Measurements from ENCODE around the gene SNED1. TPM values are rescaled to one million over a fixed set of nuclear protein-coding genes. Genes with fewer than 3 reads are reported as not detected.

Gene SNED1
- total RNA-seq, 1 donor from 2014 or later, result 0.11 TPM

DNA sequence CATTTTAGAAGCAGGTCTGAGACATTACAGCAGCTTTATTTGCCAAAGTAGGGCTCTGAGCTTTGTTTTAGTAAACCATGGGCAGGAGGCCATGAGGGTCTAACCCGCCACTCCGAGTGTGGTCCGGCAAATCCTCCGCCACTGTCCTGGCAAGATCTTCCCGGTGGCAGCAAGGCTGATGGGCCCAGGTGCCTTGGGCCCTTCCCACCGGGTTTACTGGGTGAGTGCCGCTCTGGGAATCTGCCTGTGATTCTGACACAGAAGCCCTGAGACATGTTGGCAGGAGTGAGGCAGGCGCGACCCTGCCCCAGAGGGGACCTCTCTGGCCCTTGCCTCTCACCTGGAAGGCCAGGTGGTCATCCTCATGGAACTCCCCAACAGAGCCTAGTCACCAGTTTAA is 73.7 kb downstream of the SNED1 start:
- Mint-ChIP-seq H3K4me3 (no peak overlapping the region), H3K27me3 (ENCODE audit: insufficient read depth, low read depth) (peaks cover 6% of the 10 kb centered on the region), H3K36me3 (peaks cover 2% of the 10 kb centered on the region), H3K9me3 (no peaks in the 10 kb centered on the region), H3K27ac (peak overlapping the region; percentile 53), H3K4me1 (peaks cover 5% of the 10 kb centered on the region)
- H3K9ac ChIP-seq, result no peak overlapping the region
- no peaks in the 10 kb centered on the region for H3K36me3 ChIP-seq
- H3K4me2 ChIP-seq, result no peak overlapping the region
- H3K4me3 ChIP-seq, result no peak overlapping the region
- H3K27ac ChIP-seq, result no peak overlapping the region
- TF ChIP-seq, protein P1, sequence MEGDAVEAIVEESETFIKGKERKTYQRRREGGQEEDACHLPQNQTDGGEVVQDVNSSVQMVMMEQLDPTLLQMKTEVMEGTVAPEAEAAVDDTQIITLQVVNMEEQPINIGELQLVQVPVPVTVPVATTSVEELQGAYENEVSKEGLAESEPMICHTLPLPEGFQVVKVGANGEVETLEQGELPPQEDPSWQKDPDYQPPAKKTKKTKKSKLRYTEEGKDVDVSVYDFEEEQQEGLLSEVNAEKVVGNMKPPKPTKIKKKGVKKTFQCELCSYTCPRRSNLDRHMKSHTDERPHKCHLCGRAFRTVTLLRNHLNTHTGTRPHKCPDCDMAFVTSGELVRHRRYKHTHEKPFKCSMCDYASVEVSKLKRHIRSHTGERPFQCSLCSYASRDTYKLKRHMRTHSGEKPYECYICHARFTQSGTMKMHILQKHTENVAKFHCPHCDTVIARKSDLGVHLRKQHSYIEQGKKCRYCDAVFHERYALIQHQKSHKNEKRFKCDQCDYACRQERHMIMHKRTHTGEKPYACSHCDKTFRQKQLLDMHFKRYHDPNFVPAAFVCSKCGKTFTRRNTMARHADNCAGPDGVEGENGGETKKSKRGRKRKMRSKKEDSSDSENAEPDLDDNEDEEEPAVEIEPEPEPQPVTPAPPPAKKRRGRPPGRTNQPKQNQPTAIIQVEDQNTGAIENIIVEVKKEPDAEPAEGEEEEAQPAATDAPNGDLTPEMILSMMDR (IDR thresholded peaks at IDR 0.05), result no peak
- TF ChIP-seq EZH2 (IDR thresholded peaks at IDR 0.05) (no peak), EZH2phosphoT487 (IDR thresholded peaks at IDR 0.05) (no peak)
- no peaks in the 10 kb centered on the region for H3K4me1 ChIP-seq
- H2AFZ ChIP-seq (replicated peaks), result no peak overlapping the region
- H3K79me2 ChIP-seq (ENCODE audit: low read depth), result no peaks in the 10 kb centered on the region
- peaks cover 4% of the 10 kb centered on the region for H4K20me1 ChIP-seq (ENCODE audit: low read depth)
- no peaks in the 10 kb centered on the region for H3K27me3 ChIP-seq
- H3F3A ChIP-seq (ENCODE audit: low read depth), result no peaks in the 10 kb centered on the region
- no peaks in the 10 kb centered on the region for H3K9me3 ChIP-seq (ENCODE audit: low read depth)
- no peak for DNase-seq (ENCODE audit: low spot score)

DNA sequence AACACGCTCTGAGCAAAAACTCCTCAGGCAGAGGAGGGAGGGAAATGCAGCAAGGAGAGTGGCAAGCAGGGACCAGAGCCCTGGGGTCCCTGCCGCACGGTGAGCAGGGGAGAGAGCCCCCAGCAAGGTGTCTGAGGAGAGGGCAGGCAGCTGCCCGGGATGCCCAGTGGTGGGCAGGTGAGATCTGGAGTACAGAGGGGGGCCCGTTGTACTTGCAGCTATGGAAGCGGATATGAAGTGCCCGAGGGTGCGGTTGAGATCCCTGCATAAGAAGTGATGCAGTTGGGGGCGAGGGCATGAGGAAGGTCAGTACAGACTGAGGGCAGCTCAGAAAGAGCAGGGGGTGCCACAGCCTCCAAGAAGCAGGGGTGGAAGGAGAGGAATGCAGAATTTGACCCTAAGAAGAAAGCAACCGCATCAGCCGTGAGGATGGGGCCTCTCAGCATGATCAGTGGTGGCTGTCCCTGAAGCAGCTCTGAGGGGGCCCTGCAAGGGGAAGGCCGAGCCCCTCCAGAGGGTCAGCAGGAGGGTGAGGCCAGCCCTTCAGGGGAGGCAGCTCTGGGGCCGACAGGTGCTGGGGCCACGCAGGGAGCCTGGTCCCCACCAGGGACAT is 74.2 kb downstream of the SNED1 start:
- Histone ChIP-seq H3K36me3 (no peaks in the 10 kb centered on the region), H3K4me2 (no peak overlapping the region), H2AFZ (replicated peaks) (no peak overlapping the region), H4K20me1 (ENCODE audit: low read depth) (peaks cover under 1% of the 10 kb centered on the region), H3K4me3 (no peak overlapping the region), H3F3A (ENCODE audit: low read depth) (no peaks in the 10 kb centered on the region), H3K27ac (no peak overlapping the region), H3K79me2 (ENCODE audit: low read depth) (no peaks in the 10 kb centered on the region), H3K9me3 (ENCODE audit: low read depth) (no peaks in the 10 kb centered on the region), H3K4me1 (no peaks in the 10 kb centered on the region), H3K9ac (no peak overlapping the region), H3K27me3 (no peaks in the 10 kb centered on the region)
- Mint-ChIP-seq H3K36me3 (peaks cover 2% of the 10 kb centered on the region), H3K9me3 (no peaks in the 10 kb centered on the region), H3K27ac (peak overlapping the region; percentile 53), H3K27me3 (ENCODE audit: insufficient read depth, low read depth) (peaks cover 6% of the 10 kb centered on the region), H3K4me3 (no peak overlapping the region), H3K4me1 (peaks cover 5% of the 10 kb centered on the region)
- TF ChIP-seq, protein P1 (IDR thresholded peaks at IDR 0.05), result no peak
- TF ChIP-seq EZH2phosphoT487 (IDR thresholded peaks at IDR 0.05), result no peak
- no peak for TF ChIP-seq EZH2 (IDR thresholded peaks at IDR 0.05)
- no peak for DNase-seq (ENCODE audit: low spot score)

DNA sequence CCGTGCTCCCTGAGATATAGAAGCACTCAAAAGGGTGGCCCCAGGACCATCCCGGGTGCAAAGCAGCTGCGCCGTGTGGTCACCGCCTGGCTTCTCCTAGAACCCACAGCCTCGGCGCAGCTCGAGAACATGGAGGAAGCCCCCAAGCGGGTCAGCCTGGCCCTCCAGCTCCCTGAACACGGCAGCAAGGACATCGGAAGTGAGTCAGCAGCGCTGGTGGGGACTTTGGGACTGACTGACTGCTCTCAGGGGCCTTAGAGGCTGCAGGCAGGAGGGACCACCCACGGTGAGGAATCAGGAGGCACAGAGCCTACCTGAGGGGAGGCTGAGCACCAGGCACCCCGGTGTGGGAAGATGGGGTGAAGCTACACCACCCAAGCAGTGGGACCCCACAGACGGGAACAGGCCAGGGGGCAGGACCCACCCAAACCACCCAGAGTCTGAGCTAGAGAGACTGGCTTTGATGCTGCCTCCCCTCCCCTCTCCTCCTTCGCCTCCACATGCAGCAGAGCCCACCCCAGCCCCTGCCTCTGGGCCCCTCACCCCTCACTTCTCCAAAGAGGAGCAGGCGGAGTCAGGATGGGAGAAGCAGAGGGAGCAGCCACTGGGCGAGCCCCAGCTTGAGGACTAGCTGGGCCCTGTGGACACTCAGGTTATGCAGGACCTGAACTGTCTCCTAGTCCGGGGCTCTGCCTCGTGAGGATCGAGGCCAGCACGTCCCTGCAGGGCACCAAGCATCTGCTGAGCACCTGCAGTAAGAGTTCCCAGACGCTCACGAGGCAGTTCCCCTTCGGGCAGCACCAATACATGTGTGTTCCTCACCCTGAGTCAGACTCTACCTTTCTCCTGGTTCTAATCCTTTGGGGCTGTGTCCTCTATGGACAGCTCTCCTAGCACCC is 75.0 kb downstream of the SNED1 start:
- Histone ChIP-seq H4K20me1 (ENCODE audit: low read depth) (no peaks in the 10 kb centered on the region), H3K27me3 (no peaks in the 10 kb centered on the region), H3K4me2 (no peak overlapping the region), H3K4me1 (no peaks in the 10 kb centered on the region), H3K27ac (no peak overlapping the region), H3K4me3 (no peak overlapping the region), H3K9ac (no peak overlapping the region), H3K36me3 (no peaks in the 10 kb centered on the region), H3K9me3 (ENCODE audit: low read depth) (no peaks in the 10 kb centered on the region), H3F3A (ENCODE audit: low read depth) (no peaks in the 10 kb centered on the region), H3K79me2 (ENCODE audit: low read depth) (no peaks in the 10 kb centered on the region), H2AFZ (replicated peaks) (no peak overlapping the region)
- DNase-seq (ENCODE audit: low spot score), result no peak
- Mint-ChIP-seq H3K4me1 (peaks cover 5% of the 10 kb centered on the region), H3K4me3 (no peak overlapping the region), H3K27me3 (ENCODE audit: insufficient read depth, low read depth) (peaks cover 5% of the 10 kb centered on the region), H3K27ac (peak overlapping the region; percentile 33), H3K9me3 (no peaks in the 10 kb centered on the region), H3K36me3 (peaks cover 2% of the 10 kb centered on the region)
- no peak for TF ChIP-seq EZH2 (IDR thresholded peaks at IDR 0.05)
- no peak for TF ChIP-seq EZH2phosphoT487 (IDR thresholded peaks at IDR 0.05)
- TF ChIP-seq, protein P1 (IDR thresholded peaks at IDR 0.05), result no peak
